ENCODE data around the gene GBP6.
"Not testable (repeated sequence)": the region's sequence is repeated elsewhere in the genome, so short reads cannot be mapped to it uniquely, and the experiment has no call there.

GBP6 gene

GRCh38 chr1:89373810-89374209 is 10.0 kb downstream of the GBP6 start:
- DNase-seq (ENCODE audit: low read depth) = not testable (repeated sequence)

DNA sequence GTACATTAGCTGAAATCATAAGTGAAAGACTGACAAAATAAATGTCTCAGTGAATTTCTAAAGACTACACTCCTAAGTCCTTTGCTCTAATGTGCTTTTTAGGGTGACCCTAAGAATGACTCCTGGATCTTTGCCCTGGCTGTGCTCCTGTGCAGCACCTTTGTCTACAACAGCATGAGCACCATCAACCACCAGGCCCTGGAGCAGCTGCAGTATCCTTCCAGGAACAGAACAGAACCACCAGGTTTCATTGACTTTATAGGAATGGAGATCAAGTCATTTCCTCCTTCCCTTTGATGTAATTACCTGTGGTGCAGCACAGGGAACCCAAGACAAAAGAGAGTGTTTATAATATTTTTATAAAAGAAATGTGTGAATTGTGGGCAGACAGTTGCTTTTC is 14.1 kb downstream of the GBP6 start:
- DNase-seq (ENCODE audit: low read depth) = no peak

GRCh38 chr1:89381618-89382017 is 17.8 kb downstream of the GBP6 start:
- no peak for DNase-seq (ENCODE audit: low read depth)

DNA sequence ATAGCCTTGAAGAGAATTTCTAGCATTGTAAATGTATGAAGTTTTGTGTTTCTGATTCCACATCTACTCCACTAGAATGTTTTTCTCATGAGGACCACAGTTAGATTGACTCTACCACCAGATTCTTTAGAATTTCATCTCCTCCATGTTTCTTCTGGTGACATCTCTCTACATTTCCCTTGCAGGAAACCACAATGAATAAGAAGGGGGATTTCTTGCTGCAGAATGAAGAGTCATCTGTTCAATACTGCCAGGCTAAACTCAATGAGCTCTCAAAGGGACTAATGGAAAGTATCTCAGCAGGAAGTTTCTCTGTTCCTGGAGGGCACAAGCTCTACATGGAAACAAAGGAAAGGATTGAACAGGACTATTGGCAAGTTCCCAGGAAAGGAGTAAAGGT is 18.6 kb downstream of the GBP6 start:
- no peak for DNase-seq (ENCODE audit: low read depth)

- no peak for DNase-seq (ENCODE audit: low read depth)
These were observed 19.3 kb downstream of the GBP6 start for GRCh38 chr1:89383185-89383584.

- no peak for DNase-seq (ENCODE audit: low read depth)
These were observed 26.8 kb downstream of the GBP6 start for GRCh38 chr1:89390707-89391106.

DNA sequence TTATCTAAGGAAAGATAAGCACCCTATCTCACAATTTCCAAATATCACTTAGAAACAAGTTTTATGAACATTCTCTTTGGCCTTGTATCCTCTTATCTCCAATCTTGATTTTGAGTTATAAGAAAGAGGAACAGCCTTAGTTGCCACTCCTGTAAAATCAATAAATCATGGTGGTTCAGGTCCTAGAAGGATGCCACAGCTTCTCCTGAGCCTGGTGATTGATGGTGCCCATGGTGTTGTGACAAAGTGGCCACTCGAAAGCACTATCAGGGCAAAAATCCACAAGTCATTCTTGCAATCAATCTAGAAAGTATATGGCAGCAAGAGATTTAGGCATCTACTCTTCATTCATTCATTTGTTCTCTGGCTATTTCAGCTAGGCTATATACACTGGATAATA is 27.8 kb downstream of the GBP6 start:
- DNase-seq (ENCODE audit: low read depth) = no peak

DNA sequence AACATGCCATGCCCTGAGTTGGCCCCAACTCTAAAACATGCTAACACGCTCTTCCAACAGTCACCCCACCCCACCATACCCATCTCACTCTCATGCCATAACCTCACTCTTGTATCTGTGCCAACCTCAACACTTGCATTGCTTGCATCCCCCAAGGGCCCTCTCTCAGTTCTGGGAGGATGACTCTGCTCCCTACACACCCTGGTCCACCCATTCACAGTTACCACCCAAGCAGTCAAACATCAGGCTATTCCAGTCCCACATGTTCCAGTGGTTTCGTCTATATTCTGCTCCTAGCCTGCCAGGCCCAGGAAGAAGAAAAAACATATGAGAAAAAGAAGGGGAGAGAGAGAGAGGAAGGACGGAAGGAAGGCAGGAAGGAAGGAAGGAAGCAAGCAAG is 31.0 kb downstream of the GBP6 start:
- DNase-seq (ENCODE audit: low read depth) = no peak

- DNase-seq (ENCODE audit: low read depth) = no peak
These were observed 33.0 kb downstream of the GBP6 start for GRCh38 chr1:89396902-89397301.

GRCh38 chr1:89405275-89405929 is 41.5 kb downstream of the GBP6 start:
- no peak for DNase-seq (ENCODE audit: low read depth)

- DNase-seq (ENCODE audit: low read depth) = peak; percentile 2
These were observed 43.5 kb downstream of the GBP6 start for GRCh38 chr1:89407360-89407759.

DNA sequence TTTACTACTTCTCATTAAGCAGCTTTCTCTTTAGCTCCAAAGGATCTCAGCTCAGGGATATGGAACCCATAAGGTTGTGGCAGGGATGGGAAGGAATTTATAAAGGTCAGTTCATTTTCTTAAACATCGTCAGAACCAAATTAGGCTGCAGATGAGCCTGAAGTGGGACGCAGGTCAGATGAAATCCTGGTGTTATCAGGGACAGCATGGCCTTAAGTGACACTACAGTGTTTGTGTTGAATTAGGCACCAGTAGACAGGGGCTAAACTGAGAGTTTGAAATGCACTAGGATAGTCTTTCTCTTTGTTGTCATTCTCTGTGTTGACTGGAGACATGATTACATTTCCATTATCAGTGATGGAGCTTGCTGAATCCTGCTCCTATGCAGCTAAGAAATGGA is 43.9 kb downstream of the GBP6 start:
- DNase-seq (ENCODE audit: low read depth) = not testable (repeated sequence)

- DNase-seq (ENCODE audit: low read depth) = no peak
These were observed 61.2 kb downstream of the GBP6 start for GRCh38 chr1:89425056-89425455.

DNA sequence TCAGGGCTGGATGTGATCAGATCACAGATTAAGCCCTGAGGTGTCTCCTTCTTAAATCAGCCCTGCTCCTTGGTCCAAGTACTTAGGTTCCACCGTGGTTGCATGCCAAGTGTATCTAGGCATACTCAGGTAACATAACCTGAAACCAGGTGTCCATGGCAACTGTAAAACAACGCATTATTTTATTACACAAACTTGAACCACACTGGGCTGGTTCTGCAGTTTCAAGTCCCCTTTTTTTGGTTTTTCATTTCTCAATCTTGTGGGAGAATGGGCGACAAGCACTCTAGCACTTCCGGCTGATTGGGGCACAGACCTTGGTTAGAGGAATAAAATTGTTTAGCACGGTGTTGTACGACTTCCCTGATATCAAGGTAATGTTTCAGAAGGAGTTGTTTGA is 65.2 kb downstream of the GBP6 start:
- no peak for DNase-seq (ENCODE audit: low read depth)

DNA sequence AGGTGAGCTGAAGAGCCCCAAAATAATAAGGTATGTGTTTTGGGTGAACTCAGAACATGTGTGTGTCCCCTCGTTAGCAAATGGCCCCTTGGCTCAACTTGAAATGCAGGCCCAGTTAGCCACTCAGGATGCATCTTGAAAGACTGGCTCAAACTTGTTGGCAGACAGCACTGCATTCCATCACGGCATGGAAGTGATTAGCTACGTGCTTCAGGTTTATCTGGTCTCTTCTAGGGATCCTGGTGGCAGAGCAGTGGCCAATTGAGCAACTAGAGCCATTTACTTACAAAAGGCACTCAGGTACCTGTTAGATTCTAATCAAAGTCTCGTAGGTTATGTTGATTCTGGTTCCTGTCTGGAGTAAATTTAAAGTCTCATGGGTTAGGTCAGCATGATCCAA is 65.8 kb downstream of the GBP6 start:
- not testable (repeated sequence) for DNase-seq (ENCODE audit: low read depth)

DNA sequence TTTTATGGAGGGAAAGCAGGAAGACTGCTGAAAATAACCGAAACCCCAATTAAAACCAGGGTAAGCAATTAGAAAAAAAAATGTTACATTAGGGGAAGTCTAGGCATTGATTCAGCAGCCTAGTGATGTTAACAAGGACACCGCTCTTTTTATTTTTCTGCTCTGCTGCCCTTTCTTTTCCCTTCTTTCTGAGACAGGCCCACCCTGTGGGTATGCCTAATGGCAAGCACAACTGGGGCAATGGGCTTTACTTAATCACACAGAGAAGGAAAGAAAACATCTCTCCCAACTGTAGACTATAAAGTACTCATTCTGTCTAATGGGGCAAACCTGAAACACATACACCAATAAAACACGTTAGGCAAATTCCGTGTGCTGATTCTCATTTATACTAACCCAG is 69.6 kb downstream of the GBP6 start:
- no peak for DNase-seq (ENCODE audit: low read depth)

GRCh38 chr1:89434058-89434780 is 70.4 kb downstream of the GBP6 start:
- DNase-seq (ENCODE audit: low read depth) = not testable (repeated sequence)
